K562 (cell line): ENCODE results near the gene GAB4. TPM values are rescaled to one million over a fixed set of nuclear protein-coding genes. Genes with fewer than 3 reads are reported as not detected.

ENCODE experiments used
- ATF1 ChIP-seq, 2 experiments: fragments of 450-650 bp in 1 of 2; IDR thresholded peaks; 2 replicates each; pipeline ENCODE4 v1.6.1; 2016; ENCODE audit warnings: missing compliant biosample characterization in 1 of 2, missing genetic modification characterization in 1 of 2
- CUX1 ChIP-seq: fragments of 200-800 bp; sonication (Bioruptor generic); IDR thresholded peaks from 2 replicates; pipeline ENCODE4 v1.6.1; 2016; ENCODE audit warnings: missing genetic modification characterization, missing compliant biosample characterization
- HNRNPUL1 ChIP-seq: fragments of 200-400 bp; formaldehyde crosslinking; IDR thresholded peaks from 2 replicates; pipeline ENCODE4 v1.6.1; 2017; ENCODE audit warnings: low read length
- KDM1A ChIP-seq, 2 experiments: fragments of 450-650 bp; IDR thresholded peaks; 2 replicates each; pipeline ENCODE4 v1.6.1; 2016; ENCODE audit warnings: mild to moderate bottlenecking in 2 of 2
- MXI1 ChIP-seq: IDR thresholded peaks from 2 replicates; pipeline ENCODE4 v1.6.1; 2011; ENCODE audit warnings: low read depth, mild to moderate bottlenecking, improper control_type of control experiment, low read length
- PCBP2 ChIP-seq: fragments of 200-400 bp; formaldehyde crosslinking; IDR thresholded peaks from 2 replicates; pipeline ENCODE4 v1.6.1; 2018; ENCODE audit warnings: low read length, low read depth, mild to moderate bottlenecking, moderate library complexity; ENCODE audit not compliant: poor library complexity, severe bottlenecking
- RB1 ChIP-seq: fragments of 450-650 bp; IDR thresholded peaks from 2 replicates; pipeline ENCODE4 v1.6.1; 2017; ENCODE audit warnings: low read depth, mild to moderate bottlenecking
- SMC3 ChIP-seq: conservative IDR thresholded peaks from 2 replicates; pipeline ENCODE4 v1.6.1; 2011; ENCODE audit warnings: low read depth, low read length, improper control_type of control experiment; ENCODE audit not compliant: insufficient read depth
- THRB ChIP-seq: fragments of 450-650 bp; formaldehyde crosslinking; conservative IDR thresholded peaks from 2 replicates; pipeline ENCODE4 v1.4.0; 2022; ENCODE audit warnings: mild to moderate bottlenecking, missing genetic modification characterization
- ZNF3 ChIP-seq: fragments of 250-450 bp; sonication (Bioruptor Pico); IDR thresholded peaks from 2 replicates; pipeline ENCODE4 v1.5.0; 2021; ENCODE audit warnings: mild to moderate bottlenecking, moderate library complexity
- ZNF408 ChIP-seq: fragments of 250-450 bp; sonication (Bioruptor Pico); IDR thresholded peaks from 2 replicates; pipeline ENCODE4 v1.4.0; 2020; ENCODE audit warnings: low read depth, mild to moderate bottlenecking, moderate library complexity
- ZNF785 ChIP-seq: fragments of 250-450 bp; sonication (Bioruptor Pico); IDR thresholded peaks from 2 replicates; pipeline ENCODE4 v1.4.0; 2020; ENCODE audit warnings: mild to moderate bottlenecking
- polyA plus RNA-seq, 8 experiments: library from polyadenylated mRNA; depleted of rRNA in 4 of 8; stranded (reverse) in 5 of 8; unstranded in 3 of 8; fragments of >200 nt; fragmentation: Nextera tagmentation in 2 of 8; fragmentation: Illumina TruSeq in 1 of 8; extraction: Ambion mirVana in 2 of 8; extraction: Trizol in 1 of 8; gene quantifications; 2 replicates each; pipeline versions ENCODE4 v1.2.1 to v1.2.3, GENCODE V29; 2011 to 2014; ENCODE audit warnings: inconsistent platforms in 1 of 8, missing spikeins in 1 of 8
- total RNA-seq, 7 experiments: library from RNA; depleted of rRNA in 6 of 7; stranded (reverse); fragments of >200 nt in 6 of 7; fragmentation: Illumina TruSeq in 2 of 7; extraction: Trizol in 2 of 7; gene quantifications; 2 replicates each; pipeline versions ENCODE4 v1.2.1 to v1.2.3, GENCODE V29; 2011 to 2021; ENCODE audit warnings: low replicate concordance in 1 of 7

GAB4 gene
- total and polyA plus RNA-seq, 9 of the 15 experiments (the other 6 are each of a cell fraction or from before 2014, with no cell fraction given): 0.04 to 0.11 (median 0.04) TPM; not detected in 6

GRCh38 chr22:16917144-16918003 is 90.6 kb downstream of the GAB4 start (continued):
- TF ChIP-seq CUX1 (CRISPR knock-in tag): no peak
- no peak for TF ChIP-seq THRB (CRISPR knock-in tag)
- no peak for TF ChIP-seq ZNF3 (CRISPR knock-in tag)
- TF ChIP-seq RB1: 0 out of 2 replicates have a peak, but pooled peaks have one; percentile 17
- TF ChIP-seq HNRNPUL1: no peak
- peak; percentile 69 for TF ChIP-seq SMC3
- no peak for TF ChIP-seq PCBP2
- TF ChIP-seq ZNF408: no peak
- TF ChIP-seq ATF1 (CRISPR knock-in tag; IDR thresholded peaks at IDR 0.05): no peak
- peak; percentile 76 for TF ChIP-seq ATF1 (tag; IDR thresholded peaks at IDR 0.05)
- no peak for TF ChIP-seq KDM1A (IDR thresholded peaks at IDR 0.05)
- TF ChIP-seq MXI1: no peak
- no peak for TF ChIP-seq ZNF785 (CRISPR knock-in tag)
